DMS53 (cell line): ENCODE data around the gene OTUB1.
"Not testable (repeated sequence)": the region's sequence is repeated elsewhere in the genome, so short reads cannot be mapped to it uniquely, and the experiment has no call there.

Experiments
- DNase-seq: peaks from one replicate; lab custom pipeline; 2025; lab: John Stamatoyannopoulos, UW

OTUB1 gene

GRCh38 chr11:63986156-63986931, at the start of gene OTUB1:
Gene OTUB1 (plus strand): TSS chr11:63986438. CDS start chr11:63986457, 19 bp downstream.
- DNase-seq: peak; percentile 99

GRCh38 chr11:63937713-63938478, 48.3 kb upstream of the OTUB1 start:
- DNase-seq: peak; percentile 76

GRCh38 chr11:63938479-63939396, 47.5 kb upstream of the OTUB1 start, which contains the start of gene NAA40:
Gene NAA40 (plus strand): TSS chr11:63939002. CDS start chr11:63939097, 95 bp downstream.
- peak; percentile 99 for DNase-seq

GRCh38 chr11:63939397-63939891, 46.8 kb upstream of the OTUB1 start:
- peak; percentile 63 for DNase-seq

GRCh38 chr11:63940786-63941185, 45.5 kb upstream of the OTUB1 start:
- no peak for DNase-seq

GRCh38 chr11:63941901-63942300, 44.3 kb upstream of the OTUB1 start:
- no peak for DNase-seq

GRCh38 chr11:63942803-63943202, 43.4 kb upstream of the OTUB1 start:
- no peak for DNase-seq

- DNase-seq: no peak
These were observed 41.3 kb upstream of the OTUB1 start for GRCh38 chr11:63944987-63945386.

GRCh38 chr11:63945477-63946163, 40.6 kb upstream of the OTUB1 start:
- peak; percentile 87 for DNase-seq

- DNase-seq: no peak
These were observed 34.3 kb upstream of the OTUB1 start for GRCh38 chr11:63951779-63952536.

GRCh38 chr11:63952570-63952969, 33.7 kb upstream of the OTUB1 start:
- DNase-seq: no peak

- DNase-seq: no peak
These were observed 28.2 kb upstream of the OTUB1 start for GRCh38 chr11:63958008-63958407.

- DNase-seq: peak; percentile 95
These were observed 24.4 kb upstream of the OTUB1 start for GRCh38 chr11:63961608-63962412.

GRCh38 chr11:63963895-63964294, 22.3 kb upstream of the OTUB1 start:
- DNase-seq: not testable (repeated sequence)

- DNase-seq: no peak
These were observed 19.8 kb upstream of the OTUB1 start for GRCh38 chr11:63966444-63966843.

GRCh38 chr11:63969461-63969860, 16.8 kb upstream of the OTUB1 start:
- no peak for DNase-seq

GRCh38 chr11:63970902-63971301, 15.3 kb upstream of the OTUB1 start:
- no peak for DNase-seq

- not testable (repeated sequence) for DNase-seq
These were observed 12.4 kb upstream of the OTUB1 start for GRCh38 chr11:63973912-63974258.

- peak; percentile 100 for DNase-seq
These were observed 11.7 kb upstream of the OTUB1 start, which contains the start of gene COX8A for GRCh38 chr11:63974259-63975143. Gene COX8A (plus strand): TSS chr11:63974620. CDS start chr11:63974681, 61 bp downstream.
